Heart right ventricle (tissue), 16 donors: Measurements from ENCODE around the gene XRCC1. TPM values are rescaled to one million over a fixed set of nuclear protein-coding genes. Genes with fewer than 3 reads are reported as not detected.
"Not testable (repeated sequence)": the region's sequence is repeated elsewhere in the genome, so short reads cannot be mapped to it uniquely, and the experiment has no call there.

Source experiments
- ATAC-seq, 8 donors: fragments of 200-7000 bp; cut with Tn5 transposase; one replicate each; pipeline ENCODE4 v1.9.1; 2020; ENCODE audit warnings: mild to moderate bottlenecking in 8 of 8, moderate library complexity in 8 of 8, moderate number of reproducible peaks in 1 of 8
- DNase-seq, 2 donors: peaks; one replicate each; pipeline ENCODE4 v3.0.0-alpha.2; 2020
- H3K27ac ChIP-seq, 10 donors: fragments of 200-600 bp; sonication (generic) in 2 of 10; one replicate each; pipeline versions ENCODE4 v1.5.0 to v1.8.0; 2020 to 2022; ENCODE audit warnings: mild to moderate bottlenecking in 3 of 10
- H3K27me3 ChIP-seq, 7 donors: fragments of 200-600 bp; one replicate each; pipeline ENCODE4 v1.8.0; 2021 to 2022; ENCODE audit warnings: mild to moderate bottlenecking in 2 of 7
- H3K36me3 ChIP-seq, 9 donors: fragments of 200-600 bp; sonication (generic) in 1 of 9; one replicate each; pipeline versions ENCODE4 v1.5.0 to v1.8.0; 2020 to 2022; ENCODE audit warnings: mild to moderate bottlenecking in 2 of 9
- H3K4me1 ChIP-seq, 9 donors: fragments of 200-600 bp; sonication (generic) in 1 of 9; one replicate each; pipeline versions ENCODE4 v1.5.0 to v1.8.0; 2020 to 2022; ENCODE audit warnings: mild to moderate bottlenecking in 4 of 9
- H3K4me3 ChIP-seq, 10 donors: fragments of 200-600 bp; sonication (generic) in 2 of 10; one replicate each; pipeline versions ENCODE4 v1.5.0 to v1.8.0; 2020 to 2022; ENCODE audit warnings: mild to moderate bottlenecking in 7 of 10, moderate library complexity in 2 of 10
- H3K9me3 ChIP-seq, 11 donors: fragments of 200-600 bp in 10 of 11; sonication (generic) in 2 of 11; one replicate each; pipeline versions ENCODE4 v1.5.0 to v1.8.0; 2013 to 2022; ENCODE audit warnings: mild to moderate bottlenecking in 2 of 11, control low read depth in 1 of 11, moderate library complexity in 1 of 11
- WGBS, 2 donors: extraction: QIAGEN DNeasy Blood & Tissue Kit; methylation state at CpG; one replicate each; pipeline ENCODE4 v1.1.7; 2013; ENCODE audit warnings: inconsistent platforms in 1 of 2; 5-methylcytosine and 5-hydroxymethylcytosine counted together
- intact Hi-C, 10 donors: fragments of 100-400 bp; cut with DNase I; formaldehyde crosslinking; loops; one replicate each; pipeline versions ENCODE4 v1.11.1 to v1.14.2; 2022
- polyA plus RNA-seq, 2 donors: library from polyadenylated mRNA; stranded (reverse); fragments of 200-250 nt; gene quantifications; one replicate each; pipeline ENCODE4 v1.2.3, GENCODE V29; 2013
- total RNA-seq, 10 donors: library from RNA; stranded (reverse); fragmentation: NEBNext Ultra II Directional in 3 of 10; extraction: Animal tissue kit (Norgen Biotek cat#: 25700) in 3 of 10; gene quantifications; one replicate each; pipeline versions ENCODE4 v1.2.1 to v1.2.4, GENCODE V29; 2021 to 2023
- TF ChIP-seq, protein P1 (sequence below), 9 donors: fragments of 200-600 bp; sonication (generic) in 2 of 9; IDR thresholded peaks; one replicate each; pipeline versions ENCODE4 v1.5.0 to v1.8.0; 2021 to 2022; ENCODE audit warnings: antibody characterized with exemption in 9 of 9, mild to moderate bottlenecking in 5 of 9, moderate library complexity in 1 of 9
- donor health status: Arrhythmogenic right ventricular cardiomyopathy.
- donor health status: ischemic (EF 13 %, LVEDD 7.1; RV severe dilation, severe dysfunction).
- donor health status: healthy with polysubstance abuse.
- donor health status: DM: no; HTN: yes; CAD: no.
- donor health status: DM: no; HTN: no; CAD: no.
- donor health status: ischemic (EF 25% LVEDD 6.9; RV normal size, moderate dysfunction).
- donor health status: ischemic (EF 25% LVEDD 5.7; RV mildly dilated, moderate dysfunction).
- donor health status: healthy.
- donor health status: DM: yes; HTN: yes; CAD: no.
- donor health status: Ischemic cardiomyopathy.
- donor health status: ischemic (EF 35%, LVEDD 5.7; RV mildly dilated, moderate dysfunction).
- donor health status: nonischemic (EF 11% LVEDD 7.7; RV severe dilation, severe dysfunction).
- donor health status: DM: yes; HTN: yes; CAD: no.
- donor health status: PGD.
- donor health status: ischemic (EF 29% LVEDD 5.4; RV normal size, mild dysfunction).
- donor health status: nonischemic (EF 23%, LVEDD 6.1; RV moderate dilation, normal function).

The XRCC1 gene
- total and polyA plus RNA-seq, 12 donors = 11.0 to 21.9 (median 17.7) TPM

DNA sequence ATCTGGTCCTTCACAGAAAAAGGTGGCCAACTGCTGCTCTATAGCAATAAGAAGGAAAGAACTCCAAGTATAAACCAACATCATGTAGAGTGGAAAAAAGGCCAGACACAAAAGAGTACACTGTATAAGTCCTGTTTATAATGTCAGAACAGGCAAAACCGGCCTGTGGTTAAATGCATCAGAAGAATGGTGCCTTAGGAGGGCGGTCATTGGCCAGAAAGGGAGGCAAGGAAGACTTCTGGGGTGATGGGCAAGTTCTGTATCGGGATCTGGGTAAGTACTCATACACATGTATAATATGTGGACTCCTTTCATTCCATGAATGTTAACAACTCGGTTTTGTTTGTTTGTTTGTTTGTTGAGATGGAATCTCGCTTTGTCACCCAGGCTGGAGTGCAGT, 52.4 kb downstream of the XRCC1 start:
- ATAC-seq (no peak), DNase-seq (no peak)
- intact Hi-C loops = loop anchor here in 1 of 10 donors (5.0 kb wide), 1 partner anchor 61 kb away; no protein-coding TSS in a partner anchor
- Histone ChIP-seq H3K27me3 (no peaks in the 10 kb centered on the region), H3K36me3 (peaks cover 0 to 14% (median 0%) of the 10 kb centered on the region in 9 donors), H3K4me3 (no peak overlapping the region), H3K9me3 (no peaks in the 10 kb centered on the region), H3K4me1 (peaks cover 0 to 39% (median 29%) of the 10 kb centered on the region in 9 donors), H3K27ac (no peak overlapping the region)
- 89 to 91% methylated on average over 5 of the region's 5 CpGs for WGBS, 2 donors
- TF ChIP-seq, protein P1, sequence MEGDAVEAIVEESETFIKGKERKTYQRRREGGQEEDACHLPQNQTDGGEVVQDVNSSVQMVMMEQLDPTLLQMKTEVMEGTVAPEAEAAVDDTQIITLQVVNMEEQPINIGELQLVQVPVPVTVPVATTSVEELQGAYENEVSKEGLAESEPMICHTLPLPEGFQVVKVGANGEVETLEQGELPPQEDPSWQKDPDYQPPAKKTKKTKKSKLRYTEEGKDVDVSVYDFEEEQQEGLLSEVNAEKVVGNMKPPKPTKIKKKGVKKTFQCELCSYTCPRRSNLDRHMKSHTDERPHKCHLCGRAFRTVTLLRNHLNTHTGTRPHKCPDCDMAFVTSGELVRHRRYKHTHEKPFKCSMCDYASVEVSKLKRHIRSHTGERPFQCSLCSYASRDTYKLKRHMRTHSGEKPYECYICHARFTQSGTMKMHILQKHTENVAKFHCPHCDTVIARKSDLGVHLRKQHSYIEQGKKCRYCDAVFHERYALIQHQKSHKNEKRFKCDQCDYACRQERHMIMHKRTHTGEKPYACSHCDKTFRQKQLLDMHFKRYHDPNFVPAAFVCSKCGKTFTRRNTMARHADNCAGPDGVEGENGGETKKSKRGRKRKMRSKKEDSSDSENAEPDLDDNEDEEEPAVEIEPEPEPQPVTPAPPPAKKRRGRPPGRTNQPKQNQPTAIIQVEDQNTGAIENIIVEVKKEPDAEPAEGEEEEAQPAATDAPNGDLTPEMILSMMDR (IDR thresholded peaks at IDR 0.05) = no peak

DNA sequence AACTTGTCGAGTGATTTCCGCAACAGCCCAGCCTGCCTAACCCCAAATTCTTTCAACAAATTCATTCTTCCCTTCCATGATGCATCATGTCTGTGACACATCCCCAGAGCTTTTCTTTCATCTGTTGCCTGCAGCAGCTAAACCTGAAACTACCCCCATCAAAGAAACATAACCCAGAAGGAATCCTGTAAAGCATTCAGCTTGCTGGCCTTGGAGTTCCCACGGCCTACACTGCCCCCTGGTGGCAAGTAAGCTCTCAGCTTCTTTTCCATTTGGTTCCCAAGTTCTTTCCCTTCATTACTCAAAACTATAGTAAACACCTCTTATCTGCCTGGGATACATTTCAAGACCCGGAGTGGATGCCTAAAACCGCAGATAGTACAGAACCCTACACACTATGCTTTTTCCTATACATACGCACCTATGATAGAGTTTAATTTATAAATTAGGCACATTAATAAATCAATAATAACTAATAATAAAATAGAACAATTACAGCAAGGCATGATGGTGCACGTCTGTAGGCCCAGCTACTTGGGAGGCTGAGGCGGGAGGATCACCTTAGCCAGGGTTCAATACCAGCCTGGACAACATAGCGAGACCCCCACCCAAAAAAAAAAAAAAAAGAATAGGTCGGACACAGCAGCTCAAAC, 55.8 kb downstream of the XRCC1 start:
- Histone ChIP-seq H3K36me3 (peaks cover 0 to 28% (median 0%) of the 10 kb centered on the region in 9 donors), H3K4me3 (no peak overlapping the region), H3K27ac (no peak overlapping the region), H3K27me3 (no peaks in the 10 kb centered on the region), H3K9me3 (no peaks in the 10 kb centered on the region), H3K4me1 (peaks cover 0 to 12% (median 2%) of the 10 kb centered on the region in 9 donors)
- 51 to 54% methylated on average over 10 of the region's 10 CpGs for WGBS, 2 donors
- intact Hi-C loops = loop anchor here (1.0 to 5.0 kb wide), 3 partner anchors 57 to 73 kb away; no protein-coding TSS in a partner anchor
- DNase-seq (peak; percentile 69 to 78), ATAC-seq (peak in 6 of 8 donors; percentile 60 to 79 (median 70))
- TF ChIP-seq, protein P1 (IDR thresholded peaks at IDR 0.05) = peak; percentile 78 to 95 (median 90)

DNA sequence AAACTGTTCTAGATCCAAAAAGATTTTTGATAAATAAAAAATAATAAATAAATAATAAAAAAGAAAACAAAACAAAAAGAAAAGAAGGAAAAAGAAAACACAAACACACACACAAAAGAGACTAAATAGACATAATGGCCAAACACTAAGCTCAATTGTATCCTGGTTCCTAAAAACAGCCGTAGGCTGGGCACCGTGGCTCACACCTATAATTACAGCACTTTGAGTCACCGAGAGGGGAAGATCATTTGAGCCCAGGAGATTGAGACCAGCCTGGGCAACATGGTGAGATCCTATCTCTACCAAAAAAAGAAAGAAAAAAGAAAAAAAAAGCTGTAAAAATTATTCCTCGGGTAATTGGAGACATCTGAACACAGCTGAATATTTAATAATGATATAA, 57.3 kb downstream of the XRCC1 start:
- intact Hi-C loops = loop anchor here in 3 of 10 donors (2.0 kb wide), 1 partner anchor 71 kb away; no protein-coding TSS in a partner anchor
- H3K4me3 ChIP-seq = no peak overlapping the region
- H3K4me1 ChIP-seq = peaks cover 0 to 8% (median 0%) of the 10 kb centered on the region in 9 donors
- no peak for ATAC-seq
- peaks cover 0 to 29% (median 0%) of the 10 kb centered on the region in 9 donors for H3K36me3 ChIP-seq
- TF ChIP-seq, protein P1 (IDR thresholded peaks at IDR 0.05) = no peak
- 80 to 84% methylated on average over 4 of the region's 4 CpGs for WGBS, 2 donors
- DNase-seq = no peak
- no peaks in the 10 kb centered on the region for H3K9me3 ChIP-seq
- no peak overlapping the region for H3K27ac ChIP-seq
- H3K27me3 ChIP-seq = no peaks in the 10 kb centered on the region

DNA sequence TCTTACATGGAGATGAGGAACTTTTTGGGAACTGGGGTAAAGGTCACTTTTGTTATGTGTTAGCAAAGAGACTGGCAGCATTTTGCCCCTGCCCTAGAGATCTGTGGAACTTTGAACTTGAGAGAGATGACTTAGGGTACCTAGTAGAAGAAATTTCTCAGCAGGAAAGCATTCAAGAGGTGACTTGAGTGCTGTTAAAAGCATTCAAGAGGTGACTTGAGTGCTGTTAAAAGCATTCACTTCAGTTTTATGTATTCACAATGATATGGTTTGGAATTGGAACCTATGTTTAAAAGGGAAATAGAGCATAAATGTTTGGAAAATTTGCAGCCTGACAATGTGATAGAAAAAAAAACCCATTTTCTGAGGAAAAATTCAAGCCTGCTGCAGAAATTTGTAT, 62.9 kb downstream of the XRCC1 start:
- DNase-seq, H3K27me3 ChIP-seq, ATAC-seq, H3K27ac ChIP-seq, H3K9me3 ChIP-seq, intact Hi-C loops, H3K4me3 ChIP-seq, H3K4me1 ChIP-seq: not testable (repeated sequence)
- peaks cover 0 to 55% (median 0%) of the 10 kb centered on the region in 9 donors for H3K36me3 ChIP-seq

DNA sequence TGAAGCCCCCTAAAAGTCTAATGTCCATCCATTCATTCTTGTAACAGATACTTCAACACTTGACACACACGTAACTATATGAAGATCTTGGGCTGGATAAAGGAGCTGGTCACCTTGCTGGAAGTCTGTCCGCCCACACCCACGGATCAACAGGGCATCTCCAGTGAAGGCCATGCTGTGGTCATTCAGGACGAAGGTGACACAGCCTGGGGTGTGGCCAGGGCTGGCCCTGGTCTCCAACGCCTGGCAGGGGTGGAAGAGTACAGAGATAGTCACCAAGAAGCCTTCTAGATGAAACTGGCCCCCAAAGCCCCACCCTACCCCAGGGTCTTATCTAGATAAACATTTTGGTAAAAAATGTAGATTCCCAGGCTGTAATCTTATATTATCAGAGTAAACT, 64.0 kb downstream of the XRCC1 start:
- TF ChIP-seq, protein P1 (IDR thresholded peaks at IDR 0.05) = no peak
- Histone ChIP-seq H3K36me3 (peaks cover 0 to 52% (median 0%) of the 10 kb centered on the region in 9 donors), H3K27me3 (no peaks in the 10 kb centered on the region), H3K4me1 (no peaks in the 10 kb centered on the region), H3K9me3 (no peaks in the 10 kb centered on the region), H3K4me3 (no peak overlapping the region), H3K27ac (no peak overlapping the region)
- intact Hi-C loops = no loop called here
- ATAC-seq = no peak
- no peak for DNase-seq
- 96 to 98% methylated on average over 5 of the region's 5 CpGs for WGBS, 2 donors
